GM18951 (cell line): Measurements from ENCODE around the gene RPIA.
"Not testable (repeated sequence)": the region's sequence is repeated elsewhere in the genome, so short reads cannot be mapped to it uniquely, and the experiment has no call there.

Source experiments
- POLR2A ChIP-seq: IDR thresholded peaks from 4 replicates; pipeline ENCODE4 v1.6.1; 2011; ENCODE audit warnings: mild to moderate bottlenecking; ENCODE audit not compliant: insufficient read length, insufficient read depth; ENCODE audit errors: extremely low read depth
- in situ Hi-C: fragments of 300-500 bp; cut with MboI; formaldehyde crosslinking; loops from one replicate; pipeline ENCODE4 v1.12.0; 2022; ENCODE audit warnings: low sequenced_read_pairs, mixed read lengths, inconsistent platforms; ENCODE audit not compliant: unreplicated experiment

The RPIA gene

GRCh38 chr2:88691339-88692183 is at the start of gene RPIA:
RPIA (plus strand) TSS chr2:88691673; CDS start chr2:88691699, 26 bp downstream.
- TF ChIP-seq POLR2A = peak; percentile 80
- in situ Hi-C loops = no loop called here

GRCh38 chr2:88642278-88642677 is 49.2 kb upstream of the RPIA start:
- no peak for TF ChIP-seq POLR2A
- in situ Hi-C loops = no loop called here

- in situ Hi-C loops = not testable (repeated sequence)
Observed at GRCh38 chr2:88645291-88645882, 46.1 kb upstream of the RPIA start.

GRCh38 chr2:88651646-88652045 is 39.8 kb upstream of the RPIA start:
- in situ Hi-C loops = loop anchor here (25.0 kb wide), 1 partner anchor 464 kb away; no protein-coding TSS in a partner anchor
- TF ChIP-seq POLR2A = no peak

GRCh38 chr2:88654714-88655113 is 36.8 kb upstream of the RPIA start:
- TF ChIP-seq POLR2A = no peak
- in situ Hi-C loops = loop anchor here (25.0 kb wide), 1 partner anchor 467 kb away; no protein-coding TSS in a partner anchor

- no peak for TF ChIP-seq POLR2A
- in situ Hi-C loops = loop anchor here (25.0 kb wide), 1 partner anchor 469 kb away; no protein-coding TSS in a partner anchor
Observed at GRCh38 chr2:88656690-88657089, 34.8 kb upstream of the RPIA start.

- in situ Hi-C loops = loop anchor here (25.0 kb wide), 1 partner anchor 470 kb away; no protein-coding TSS in a partner anchor
- TF ChIP-seq POLR2A = no peak
Observed at GRCh38 chr2:88657131-88657530, 34.3 kb upstream of the RPIA start.

- in situ Hi-C loops = loop anchor here (25.0 kb wide), 1 partner anchor 471 kb away; no protein-coding TSS in a partner anchor
- no peak for TF ChIP-seq POLR2A
Observed at GRCh38 chr2:88658326-88658725, 33.1 kb upstream of the RPIA start.

- no peak for TF ChIP-seq POLR2A
- in situ Hi-C loops = loop anchor here (25.0 kb wide), 1 partner anchor 472 kb away; no protein-coding TSS in a partner anchor
Observed at GRCh38 chr2:88658881-88659537, 32.5 kb upstream of the RPIA start.

GRCh38 chr2:88659538-88659915 is 31.9 kb upstream of the RPIA start:
- TF ChIP-seq POLR2A = no peak
- in situ Hi-C loops = loop anchor here (25.0 kb wide), 1 partner anchor 472 kb away; no protein-coding TSS in a partner anchor

- in situ Hi-C loops = loop anchor here (25.0 kb wide), 1 partner anchor 473 kb away; no protein-coding TSS in a partner anchor
- no peak for TF ChIP-seq POLR2A
Observed at GRCh38 chr2:88660622-88661021, 30.9 kb upstream of the RPIA start.

GRCh38 chr2:88666576-88666975 is 24.9 kb upstream of the RPIA start:
- TF ChIP-seq POLR2A = no peak
- in situ Hi-C loops = loop anchor here (5.0 to 25.0 kb wide), 2 partner anchors 74 to 479 kb away; no protein-coding TSS in a partner anchor

GRCh38 chr2:88667219-88667618 is 24.3 kb upstream of the RPIA start:
- in situ Hi-C loops = loop anchor here (5.0 to 25.0 kb wide), 2 partner anchors 75 to 480 kb away; no protein-coding TSS in a partner anchor
- no peak for TF ChIP-seq POLR2A
